ENCODE measurements around the gene METTL15.
"Not testable (repeated sequence)": the region's sequence is repeated elsewhere in the genome, so short reads cannot be mapped to it uniquely, and the experiment has no call there.

METTL15 gene

GRCh38 chr11:28245131-28245530 is 136.9 kb downstream of the METTL15 start:
- DNase-seq (ENCODE audit: low read depth), result no peak
- TF ChIP-seq CTCF (IDR thresholded peaks at IDR 0.05; ENCODE audit: low read length, missing control alignments), result no peak
- no peak overlapping the region for H3K4me3 ChIP-seq (replicated peaks; ENCODE audit: low read depth, low read length)

- no peak overlapping the region for H3K4me3 ChIP-seq (replicated peaks; ENCODE audit: low read depth, low read length)
- no peak for DNase-seq (ENCODE audit: low read depth)
- TF ChIP-seq CTCF (IDR thresholded peaks at IDR 0.05; ENCODE audit: low read length, missing control alignments), result no peak
These were observed 142.0 kb downstream of the METTL15 start for GRCh38 chr11:28250192-28250591.

- no peak for DNase-seq (ENCODE audit: low read depth)
- no peak for TF ChIP-seq CTCF (IDR thresholded peaks at IDR 0.05; ENCODE audit: low read length, missing control alignments)
- no peak overlapping the region for H3K4me3 ChIP-seq (replicated peaks; ENCODE audit: low read depth, low read length)
These were observed 143.1 kb downstream of the METTL15 start for GRCh38 chr11:28251257-28251656.

- no peak overlapping the region for H3K4me3 ChIP-seq (replicated peaks; ENCODE audit: low read depth, low read length)
- DNase-seq (ENCODE audit: low read depth), result peak; percentile 33
- TF ChIP-seq CTCF (IDR thresholded peaks at IDR 0.05; ENCODE audit: low read length, missing control alignments), result no peak
These were observed 149.6 kb downstream of the METTL15 start for GRCh38 chr11:28257761-28258160.

GRCh38 chr11:28259177-28259843 is 151.1 kb downstream of the METTL15 start:
- DNase-seq (ENCODE audit: low read depth), result no peak
- no peak for TF ChIP-seq CTCF (IDR thresholded peaks at IDR 0.05; ENCODE audit: low read length, missing control alignments)
- H3K4me3 ChIP-seq (replicated peaks; ENCODE audit: low read depth, low read length), result no peak overlapping the region

GRCh38 chr11:28268925-28269324 is 160.7 kb downstream of the METTL15 start:
- no peak overlapping the region for H3K4me3 ChIP-seq (replicated peaks; ENCODE audit: low read depth, low read length)
- no peak for TF ChIP-seq CTCF (IDR thresholded peaks at IDR 0.05; ENCODE audit: low read length, missing control alignments)
- DNase-seq (ENCODE audit: low read depth), result no peak

- DNase-seq (ENCODE audit: low read depth), result no peak
- TF ChIP-seq CTCF (IDR thresholded peaks at IDR 0.05; ENCODE audit: low read length, missing control alignments), result no peak
- no peak overlapping the region for H3K4me3 ChIP-seq (replicated peaks; ENCODE audit: low read depth, low read length)
These were observed 161.4 kb downstream of the METTL15 start for GRCh38 chr11:28269586-28269985.

- H3K4me3 ChIP-seq (replicated peaks; ENCODE audit: low read depth, low read length); DNase-seq (ENCODE audit: low read depth): not testable (repeated sequence)
These were observed 164.1 kb downstream of the METTL15 start for GRCh38 chr11:28272247-28272646.

Data from fibroblast of pulmonary artery (primary cell).